Omental fat pad (tissue), 4 donors: ENCODE measurements around the gene DENND1A. TPM values are rescaled to one million over a fixed set of nuclear protein-coding genes. Genes with fewer than 3 reads are reported as not detected.

Source experiments
- ATAC-seq: fragments of 150-250 bp; one replicate; pipeline ENCODE4 v1.9.1; 2016; ENCODE audit warnings: mild to moderate bottlenecking, moderate library complexity; ENCODE audit not compliant: low FRiP score
- DNase-seq: peaks from one replicate; pipeline ENCODE4 v3.0.0-alpha.2; 2019; ENCODE audit warnings: low spot score
- total RNA-seq, 4 donors: library from RNA; depleted of rRNA; stranded (reverse); fragments of >200 nt; gene quantifications; one replicate each; pipeline ENCODE4 v1.1.0, GENCODE V29; 2016
- TF ChIP-seq, protein P1 (sequence below), 3 donors: fragments of 450-650 bp; IDR thresholded peaks; one replicate each; pipeline ENCODE4 v1.5.1; 2016 to 2017; ENCODE audit warnings: antibody characterized with exemption in 3 of 3, mild to moderate bottlenecking in 3 of 3, moderate library complexity in 2 of 3

Gene DENND1A
- total RNA-seq, 4 donors from 2014 or later: 15.2 to 22.8 (median 20.7) TPM

DNA sequence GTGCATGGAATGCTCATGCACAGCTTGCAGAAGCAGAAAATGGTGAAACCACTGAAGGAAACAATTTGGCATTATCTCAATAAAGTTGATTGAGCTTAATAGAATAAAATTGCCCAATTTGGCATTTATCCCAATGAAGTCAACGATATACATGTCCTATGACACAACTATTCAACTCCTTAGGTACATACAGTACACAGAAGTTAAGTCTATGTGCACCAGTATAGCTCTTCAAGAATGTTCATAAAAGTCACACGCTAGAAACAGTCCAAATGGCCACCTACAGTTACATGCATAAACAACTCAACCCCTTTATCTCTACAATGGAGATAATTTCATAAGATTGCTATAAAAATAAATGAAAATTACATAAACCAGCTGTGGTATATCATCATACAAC lies 184.5 kb downstream of the DENND1A start:
- TF ChIP-seq, protein P1, sequence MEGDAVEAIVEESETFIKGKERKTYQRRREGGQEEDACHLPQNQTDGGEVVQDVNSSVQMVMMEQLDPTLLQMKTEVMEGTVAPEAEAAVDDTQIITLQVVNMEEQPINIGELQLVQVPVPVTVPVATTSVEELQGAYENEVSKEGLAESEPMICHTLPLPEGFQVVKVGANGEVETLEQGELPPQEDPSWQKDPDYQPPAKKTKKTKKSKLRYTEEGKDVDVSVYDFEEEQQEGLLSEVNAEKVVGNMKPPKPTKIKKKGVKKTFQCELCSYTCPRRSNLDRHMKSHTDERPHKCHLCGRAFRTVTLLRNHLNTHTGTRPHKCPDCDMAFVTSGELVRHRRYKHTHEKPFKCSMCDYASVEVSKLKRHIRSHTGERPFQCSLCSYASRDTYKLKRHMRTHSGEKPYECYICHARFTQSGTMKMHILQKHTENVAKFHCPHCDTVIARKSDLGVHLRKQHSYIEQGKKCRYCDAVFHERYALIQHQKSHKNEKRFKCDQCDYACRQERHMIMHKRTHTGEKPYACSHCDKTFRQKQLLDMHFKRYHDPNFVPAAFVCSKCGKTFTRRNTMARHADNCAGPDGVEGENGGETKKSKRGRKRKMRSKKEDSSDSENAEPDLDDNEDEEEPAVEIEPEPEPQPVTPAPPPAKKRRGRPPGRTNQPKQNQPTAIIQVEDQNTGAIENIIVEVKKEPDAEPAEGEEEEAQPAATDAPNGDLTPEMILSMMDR (IDR thresholded peaks at IDR 0.05): no peak
- ATAC-seq: no peak

GRCh38 chr9:123743737-123744136 lies 186.2 kb downstream of the DENND1A start:
- no peak for ATAC-seq
- TF ChIP-seq, protein P1 (IDR thresholded peaks at IDR 0.05): no peak
- no peak for DNase-seq

More for the DNA sequence above, 184.5 kb downstream of the DENND1A start:
- no peak for DNase-seq

GRCh38 chr9:123742009-123742767 lies 187.7 kb downstream of the DENND1A start:
- DNase-seq (no peak), ATAC-seq (no peak)
- TF ChIP-seq, protein P1 (IDR thresholded peaks at IDR 0.05): no peak

DNA sequence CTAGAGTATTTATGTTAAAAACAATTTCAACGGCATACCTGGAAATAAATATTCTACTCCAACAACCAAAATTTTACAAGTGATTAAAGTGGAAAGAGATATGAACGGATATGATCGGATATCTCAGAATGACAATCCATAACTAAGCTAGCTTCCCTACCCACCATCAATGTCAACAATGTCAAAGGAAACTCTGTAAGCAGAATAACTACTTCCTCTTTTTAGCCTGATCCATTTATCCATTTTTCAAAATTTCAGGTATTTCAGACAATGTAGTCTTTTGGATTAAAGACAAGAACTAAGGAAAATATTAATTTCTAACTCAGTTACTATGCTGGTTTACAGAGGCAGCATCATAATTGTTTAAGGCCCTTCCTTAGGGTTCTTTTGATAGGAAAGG lies 188.7 kb downstream of the DENND1A start:
- DNase-seq: no peak
- TF ChIP-seq, protein P1 (IDR thresholded peaks at IDR 0.05): no peak
- ATAC-seq: no peak

- TF ChIP-seq, protein P1 (IDR thresholded peaks at IDR 0.05): no peak
Measured at GRCh38 chr9:123739902-123740301, 190.0 kb downstream of the DENND1A start.

DNA sequence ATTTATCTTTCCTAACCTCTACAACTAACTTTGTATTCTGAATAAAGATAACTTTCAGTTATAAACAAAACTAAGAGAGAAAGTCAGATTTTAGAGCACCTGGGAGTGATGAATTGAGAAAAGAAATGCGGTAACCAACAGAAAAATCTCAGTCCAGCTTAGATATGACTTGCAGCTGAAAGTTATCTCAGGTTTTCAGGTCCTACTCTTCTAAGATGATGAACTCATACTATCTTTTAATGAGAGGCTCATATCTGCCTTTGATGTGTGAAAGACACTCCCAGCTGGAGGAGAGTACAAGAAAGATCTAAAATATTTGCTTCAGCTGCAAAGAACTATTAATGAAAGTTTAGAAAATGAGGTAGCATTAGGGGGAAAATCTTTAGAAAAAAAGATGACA lies 190.5 kb downstream of the DENND1A start:
- ATAC-seq: no peak
- DNase-seq: no peak
- TF ChIP-seq, protein P1 (IDR thresholded peaks at IDR 0.05): no peak

More at GRCh38 chr9:123739902-123740301, 190.0 kb downstream of the DENND1A start:
- DNase-seq: no peak
- ATAC-seq: no peak

- ATAC-seq: no peak
- TF ChIP-seq, protein P1 (IDR thresholded peaks at IDR 0.05): no peak
- DNase-seq: no peak
Measured at GRCh38 chr9:123738648-123739047, 191.3 kb downstream of the DENND1A start.
